ENCODE measurements around the gene VMAC. TPM values are rescaled to one million over a fixed set of nuclear protein-coding genes. Genes with fewer than 3 reads are reported as not detected.

VMAC gene
- total and polyA plus RNA-seq, 2 donors (not counting 1 experiment from before 2014, with no cell fraction given), result 27.1 to 27.2 TPM

GRCh38 chr19:5954293-5954692 lies 49.6 kb downstream of the VMAC start:
- ChIA-PET POLR2A (no interaction called here), CTCF (interaction anchor here (4.3 kb wide), 1 partner anchor 14 kb away, joined by 22 read pairs; no protein-coding TSS in a partner anchor)
- intact Hi-C loops (cut with micrococcal nuclease), result no loop called here
- peaks cover 0 to 18% of the 10 kb centered on the region in 2 experiments for H3K36me3 ChIP-seq (replicated peaks in 1 of 2; ENCODE audit: control extremely low read depth in 1 of 2, control insufficient read depth in 1 of 2, extremely low read depth in 1 of 2, insufficient read depth in 2 of 2, low read length in 1 of 2)
- Mint-ChIP-seq H3K27me3 (no peaks in the 10 kb centered on the region), H3K9me3 (ENCODE audit: insufficient read depth) (no peaks in the 10 kb centered on the region), H3K27ac (peak overlapping the region; percentile 64), H3K4me1 (peaks cover 83% of the 10 kb centered on the region), H3K4me3 (no peak overlapping the region)
- ATAC-seq (ENCODE audit: low read depth) (no peak), DNase-seq (no peak)
- H4K20me1 ChIP-seq (ENCODE audit: control insufficient read depth, insufficient read depth, low read length, poor library complexity, severe bottlenecking), result peaks cover 99% of the 10 kb centered on the region
- no peak overlapping the region for H3K9ac ChIP-seq (ENCODE audit: low read length)
- WGBS (ENCODE audit: insufficient coverage), result 80% methylated on average over 5 of the region's 6 CpGs
- no peaks in the 10 kb centered on the region for H3K9me3 ChIP-seq (ENCODE audit: control extremely low read depth in 1 of 3, control insufficient read depth in 2 of 3, insufficient read depth in 1 of 3, low read length in 2 of 3)
- H3K4me1 ChIP-seq (ENCODE audit: control insufficient read depth in 2 of 2, insufficient read depth in 2 of 2, low read length in 2 of 2), result peaks cover 33 to 43% of the 10 kb centered on the region in 2 donors
- H3K79me2 ChIP-seq (ENCODE audit: control insufficient read depth, insufficient read depth, low read length), result peaks cover 99% of the 10 kb centered on the region
- TF ChIP-seq EZH2 (IDR thresholded peaks at IDR 0.05; ENCODE audit: borderline replicate concordance, insufficient read depth, low read depth, low read length, poor library complexity, severe bottlenecking) (no peak), CTCF (IDR thresholded peaks at IDR 0.05) (no peak)
- no peak overlapping the region for H3K4me3 ChIP-seq (ENCODE audit: control extremely low read depth in 1 of 5, extremely low read depth in 1 of 5, insufficient read depth in 1 of 5, low read depth in 2 of 5, low read length in 4 of 5)
- peak overlapping the region; percentile 48 for H3K4me2 ChIP-seq (replicated peaks; ENCODE audit: low read depth, low read length, poor library complexity, severe bottlenecking)
- no peaks in the 10 kb centered on the region for H3K27me3 ChIP-seq (replicated peaks in 1 of 4; ENCODE audit: control extremely low read depth in 1 of 4, control insufficient read depth in 3 of 4, insufficient read depth in 4 of 4, low read length in 3 of 4)
- H3K27ac ChIP-seq (ENCODE audit: low read length in 2 of 2), result no peak overlapping the region
- H2AFZ ChIP-seq (ENCODE audit: insufficient read depth, low read depth, low read length, poor library complexity, severe bottlenecking), result no peak overlapping the region

DNA sequence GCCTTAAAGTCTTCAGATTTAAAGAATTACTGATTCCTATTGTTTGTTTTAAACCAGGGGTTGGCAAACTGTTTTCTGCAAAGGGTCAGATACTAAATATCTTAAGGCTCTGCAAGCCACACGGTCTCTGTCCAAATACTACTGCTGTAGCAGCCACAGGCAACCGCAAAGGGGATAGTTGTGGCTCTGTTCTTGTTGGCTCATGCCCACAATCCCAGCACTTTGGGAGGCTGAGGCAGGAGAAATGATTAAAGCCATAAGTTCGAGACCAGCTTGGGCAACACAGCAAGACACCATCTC lies 50.9 kb downstream of the VMAC start:
- H3K27me3 Mint-ChIP-seq, result no peaks in the 10 kb centered on the region
- no peak overlapping the region for H3K4me2 ChIP-seq (replicated peaks; ENCODE audit: low read depth, low read length, poor library complexity, severe bottlenecking)
- H3K4me1 ChIP-seq (ENCODE audit: control insufficient read depth in 2 of 2, insufficient read depth in 2 of 2, low read length in 2 of 2), result peaks cover 33 to 35% of the 10 kb centered on the region in 2 donors
- H4K20me1 ChIP-seq (ENCODE audit: control insufficient read depth, insufficient read depth, low read length, poor library complexity, severe bottlenecking), result peaks cover 99% of the 10 kb centered on the region
- no peak for DNase-seq
- no peak overlapping the region for H3K4me3 ChIP-seq (ENCODE audit: control extremely low read depth in 1 of 5, extremely low read depth in 1 of 5, insufficient read depth in 1 of 5, low read depth in 2 of 5, low read length in 4 of 5)
- ChIA-PET CTCF (interaction anchor here (1.3 to 4.3 kb wide), 2 partner anchors 13 to 16 kb away, joined by 3 to 22 read pairs; no protein-coding TSS in a partner anchor), POLR2A (no interaction called here)
- no peaks in the 10 kb centered on the region for H3K27me3 ChIP-seq (replicated peaks in 1 of 4; ENCODE audit: control extremely low read depth in 1 of 4, control insufficient read depth in 3 of 4, insufficient read depth in 4 of 4, low read length in 3 of 4)
- H3K27ac ChIP-seq (ENCODE audit: low read length in 2 of 2), result no peak overlapping the region
- intact Hi-C loops (cut with micrococcal nuclease), result no loop called here
- H3K9me3 ChIP-seq (ENCODE audit: control extremely low read depth in 1 of 3, control insufficient read depth in 2 of 3, insufficient read depth in 1 of 3, low read length in 2 of 3), result no peaks in the 10 kb centered on the region
- no peak overlapping the region for H3K4me3 Mint-ChIP-seq
- TF ChIP-seq CTCF (IDR thresholded peaks at IDR 0.05) (no peak), EZH2 (IDR thresholded peaks at IDR 0.05; ENCODE audit: borderline replicate concordance, insufficient read depth, low read depth, low read length, poor library complexity, severe bottlenecking) (no peak)
- no peak for ATAC-seq (ENCODE audit: low read depth)
- peaks cover 80% of the 10 kb centered on the region for H3K4me1 Mint-ChIP-seq
- H3K9ac ChIP-seq (ENCODE audit: low read length), result no peak overlapping the region
- H3K36me3 ChIP-seq (replicated peaks in 1 of 2; ENCODE audit: control extremely low read depth in 1 of 2, control insufficient read depth in 1 of 2, extremely low read depth in 1 of 2, insufficient read depth in 2 of 2, low read length in 1 of 2), result peaks cover 0 to 9% of the 10 kb centered on the region in 2 experiments
- H2AFZ ChIP-seq (ENCODE audit: insufficient read depth, low read depth, low read length, poor library complexity, severe bottlenecking), result no peak overlapping the region
- H3K9me3 Mint-ChIP-seq (ENCODE audit: insufficient read depth), result no peaks in the 10 kb centered on the region
- H3K27ac Mint-ChIP-seq, result no peak overlapping the region
- WGBS (ENCODE audit: insufficient coverage), result 86% methylated on average over 1 of the region's 3 CpGs
- peaks cover 99% of the 10 kb centered on the region for H3K79me2 ChIP-seq (ENCODE audit: control insufficient read depth, insufficient read depth, low read length)

Measured in B cell (primary cell).